Tibial nerve (tissue), 4 donors: ENCODE data around the gene LCN2.

ENCODE experiments used
- CTCF ChIP-seq, 5 experiments: fragments of 200-600 bp in 3 of 5; fragments of 450-650 bp in 2 of 5; sonication (generic) in 3 of 5; IDR thresholded peaks; one replicate each; pipeline ENCODE4 v1.5.1; 2016 to 2019; ENCODE audit warnings: antibody characterized with exemption in 5 of 5, mild to moderate bottlenecking in 3 of 5, moderate library complexity in 2 of 5
- EP300 ChIP-seq, 2 donors: sonication (generic); formaldehyde crosslinking; IDR thresholded peaks; one replicate each; pipeline ENCODE4 v1.6.1; 2017; ENCODE audit warnings: antibody characterized with exemption in 2 of 2, mild to moderate bottlenecking in 1 of 2
- POLR2A ChIP-seq, 2 donors: fragments of 450-650 bp; IDR thresholded peaks; one replicate each; pipeline ENCODE4 v1.6.1; 2017; ENCODE audit warnings: antibody characterized with exemption in 2 of 2, mild to moderate bottlenecking in 2 of 2, moderate library complexity in 2 of 2

- no peak for TF ChIP-seq CTCF (IDR thresholded peaks at IDR 0.05)
- TF ChIP-seq POLR2A (IDR thresholded peaks at IDR 0.05), result no peak
- TF ChIP-seq EP300 (IDR thresholded peaks at IDR 0.05), result no peak
These were observed 6.7 kb downstream of the LCN2 start for GRCh38 chr9:128155736-128156500.
